SHP77 (cell line): ENCODE measurements around the gene PDE7B.

Experiments
- DNase-seq, 2 experiments: peaks; one replicate each; lab custom pipeline; 2025; lab: John Stamatoyannopoulos, UW

PDE7B gene

GRCh38 chr6:135990855-135991464 is 139.5 kb downstream of the PDE7B start:
- no peak for DNase-seq

DNA sequence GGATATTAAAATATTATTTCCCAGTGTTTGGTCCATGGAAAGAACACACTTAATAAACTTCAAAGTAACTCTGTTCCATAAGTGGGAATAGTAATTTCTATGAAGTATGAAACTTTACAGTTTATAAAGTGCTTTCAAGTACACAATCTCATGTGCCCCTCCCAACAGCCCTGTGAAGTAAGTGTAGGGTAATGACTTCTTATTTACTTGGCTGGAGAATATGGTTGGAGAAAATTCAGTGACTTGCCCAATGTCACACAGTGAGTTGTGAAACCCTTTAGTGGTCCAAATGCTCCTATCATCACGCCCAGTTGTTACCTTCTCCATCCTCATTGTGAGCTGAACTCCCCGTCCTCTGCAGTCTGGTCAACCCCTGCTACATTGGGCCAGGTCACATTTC is 141.2 kb downstream of the PDE7B start:
- no peak for DNase-seq

DNA sequence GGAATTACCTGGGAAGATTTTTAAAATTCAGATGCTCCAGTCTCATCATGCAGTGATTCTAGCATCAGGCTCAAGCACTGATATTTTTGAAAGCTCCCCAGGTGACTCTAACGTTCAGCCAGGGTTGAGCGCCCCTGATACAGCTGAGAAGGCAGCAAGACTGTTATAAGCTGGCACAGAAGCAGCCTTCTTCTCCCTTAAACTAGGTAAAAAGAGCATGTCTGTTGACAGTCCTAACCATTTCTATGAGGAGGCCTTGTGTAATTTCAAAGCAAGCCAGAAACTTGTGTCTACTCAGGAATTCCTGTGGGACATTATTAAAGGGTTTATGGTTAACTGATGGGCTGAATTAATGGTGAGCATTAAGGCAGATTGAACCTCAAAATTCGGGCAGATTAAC is 141.9 kb downstream of the PDE7B start:
- DNase-seq: no peak

GRCh38 chr6:135994857-135995544 is 143.5 kb downstream of the PDE7B start:
- DNase-seq: no peak

- DNase-seq: no peak
Measured at GRCh38 chr6:135995545-135995898, 144.0 kb downstream of the PDE7B start.

DNA sequence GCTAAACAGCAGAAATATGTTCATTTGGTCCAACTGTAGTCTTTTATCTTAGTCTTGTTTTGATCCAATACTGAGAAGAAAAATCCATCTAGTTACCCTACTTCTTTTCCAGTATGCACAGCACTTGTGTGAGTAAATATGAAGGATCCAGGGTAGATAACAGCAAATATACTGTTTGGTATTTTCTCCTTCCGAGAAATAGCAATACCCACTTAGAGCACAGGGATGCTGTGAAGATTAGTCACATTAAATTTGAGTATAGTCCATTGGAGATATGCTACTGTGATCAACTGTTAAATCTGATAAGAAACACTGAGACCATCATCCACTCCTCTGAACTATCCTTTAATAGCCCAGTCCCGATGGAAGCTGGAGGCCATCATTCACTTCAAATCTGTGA is 145.2 kb downstream of the PDE7B start:
- DNase-seq: no peak

DNA sequence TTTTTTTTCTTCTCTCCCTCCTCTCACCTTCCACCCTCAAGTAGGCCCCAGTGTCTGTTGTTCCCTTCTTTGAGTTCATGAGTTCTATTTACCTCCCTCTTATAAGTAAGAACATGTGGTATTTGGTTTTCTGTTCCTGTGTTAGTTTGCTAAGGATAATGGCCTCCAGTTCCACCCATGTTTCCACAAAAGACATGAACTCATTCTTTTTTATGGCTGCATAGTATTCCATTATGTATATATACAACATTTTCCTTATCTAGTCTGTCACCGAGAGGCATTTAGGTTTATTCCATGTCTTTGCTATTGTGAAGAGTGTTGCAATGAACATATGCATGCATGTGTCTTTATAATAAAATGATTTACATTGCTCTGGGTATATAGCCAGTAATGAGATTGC is 147.9 kb downstream of the PDE7B start:
- no peak for DNase-seq

DNA sequence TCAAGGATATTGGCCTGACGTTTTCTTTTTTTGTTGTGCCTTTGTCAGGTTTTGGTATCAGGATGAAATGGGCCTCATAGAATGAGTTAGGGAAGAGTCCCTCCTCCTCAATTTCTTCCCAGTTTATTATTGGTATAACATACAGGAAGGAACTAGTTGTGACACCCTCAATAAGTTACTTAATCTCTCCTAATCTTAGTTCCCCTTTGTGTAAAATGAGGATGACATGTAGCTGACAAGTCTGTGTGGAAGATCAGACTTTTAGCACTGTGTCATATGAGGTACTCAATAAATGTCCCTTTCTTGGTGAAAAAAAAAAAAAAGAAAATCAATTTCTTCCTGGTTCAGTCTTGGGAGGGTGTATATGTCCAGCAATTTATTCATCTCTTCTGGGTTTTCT is 155.8 kb downstream of the PDE7B start:
- DNase-seq: no peak

DNA sequence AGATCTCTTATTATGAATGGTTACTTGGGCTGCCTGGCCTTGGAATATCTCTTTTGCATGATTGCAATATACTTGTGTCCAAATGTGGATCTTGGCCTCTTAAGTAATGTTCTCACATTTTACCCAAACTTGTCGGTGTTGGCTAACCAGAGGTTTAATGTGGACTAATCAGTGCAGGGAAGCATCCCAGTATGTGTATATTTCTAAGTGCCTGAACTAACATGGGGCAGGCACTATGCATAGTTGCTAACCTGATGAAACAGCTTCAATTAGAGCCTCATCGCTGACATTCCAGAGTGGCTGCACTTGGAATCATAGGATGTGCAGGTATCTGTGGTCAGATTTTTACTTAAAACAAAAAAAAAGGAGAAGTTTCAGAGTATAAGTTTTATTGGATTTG is 160.0 kb downstream of the PDE7B start:
- DNase-seq: no peak

GRCh38 chr6:136012198-136012887 is 160.8 kb downstream of the PDE7B start:
- DNase-seq: no peak

GRCh38 chr6:136012943-136013342 is 161.4 kb downstream of the PDE7B start:
- no peak for DNase-seq

- DNase-seq: no peak
Measured at GRCh38 chr6:136014454-136015437, 163.2 kb downstream of the PDE7B start.

DNA sequence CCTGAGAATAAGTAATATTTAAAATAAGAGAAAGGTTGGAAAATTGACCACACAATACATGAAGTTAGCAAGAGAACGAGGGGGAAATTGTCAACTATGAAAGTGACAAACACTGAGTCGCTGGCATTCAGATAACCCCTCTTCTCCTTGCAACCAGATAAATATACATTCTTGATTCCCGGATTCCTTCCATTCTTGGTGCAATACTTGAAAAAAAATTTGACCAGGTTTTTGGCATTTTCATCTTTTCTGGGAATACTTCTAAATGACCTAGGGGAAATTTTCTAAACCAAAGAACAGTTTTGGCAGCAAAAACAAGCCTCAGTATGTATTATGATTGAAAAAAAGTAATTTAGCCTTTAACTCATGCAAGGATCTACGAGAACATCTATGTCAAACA is 164.0 kb downstream of the PDE7B start:
- no peak for DNase-seq

DNA sequence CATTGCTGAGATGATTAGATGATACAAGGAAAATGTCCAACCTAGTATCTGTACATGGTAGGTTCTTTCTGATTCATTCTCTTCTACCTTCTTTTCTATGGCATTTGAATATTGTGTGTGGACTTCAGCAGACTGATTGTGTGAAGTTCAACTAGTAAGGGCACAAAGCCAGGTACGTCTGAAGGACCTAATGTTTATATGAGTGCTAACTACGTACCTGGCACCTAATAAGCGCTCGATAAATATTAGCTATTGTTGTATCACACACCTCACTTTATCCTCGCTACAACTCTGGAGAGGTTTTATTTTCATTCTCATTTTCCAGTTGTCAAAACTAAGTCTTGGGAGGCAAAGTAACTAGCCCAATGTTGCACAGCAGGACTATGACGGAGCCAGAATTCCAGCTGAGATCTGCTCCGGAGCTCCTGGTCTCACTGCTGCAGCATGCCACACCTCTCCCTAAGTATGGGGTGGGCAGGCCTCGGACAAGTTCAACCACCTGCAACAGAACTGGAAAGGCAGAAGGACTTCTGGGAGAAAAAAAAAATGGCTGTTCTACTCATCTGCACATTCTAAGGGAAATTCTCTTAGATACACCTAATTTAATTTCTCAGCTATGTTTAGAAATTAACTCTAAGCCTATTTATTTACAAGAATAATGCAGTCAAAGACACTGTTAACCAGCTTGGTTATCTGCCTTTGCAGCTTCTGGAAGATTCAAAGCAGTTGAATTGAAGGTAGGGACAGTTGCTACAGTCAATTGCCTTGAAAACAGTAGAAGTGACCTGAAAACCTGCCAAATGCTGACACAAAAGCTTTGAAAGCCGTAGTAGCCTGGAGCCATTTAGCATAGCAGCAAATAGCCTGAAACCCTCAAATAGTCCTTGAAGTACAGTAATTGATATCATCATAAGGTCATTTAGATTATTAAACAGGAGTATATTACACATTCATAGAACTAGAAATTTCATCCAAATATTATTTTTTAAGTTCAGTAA is 165.0 kb downstream of the PDE7B start:
- DNase-seq: no peak

GRCh38 chr6:136020691-136021090 is 169.2 kb downstream of the PDE7B start:
- DNase-seq: no peak

DNA sequence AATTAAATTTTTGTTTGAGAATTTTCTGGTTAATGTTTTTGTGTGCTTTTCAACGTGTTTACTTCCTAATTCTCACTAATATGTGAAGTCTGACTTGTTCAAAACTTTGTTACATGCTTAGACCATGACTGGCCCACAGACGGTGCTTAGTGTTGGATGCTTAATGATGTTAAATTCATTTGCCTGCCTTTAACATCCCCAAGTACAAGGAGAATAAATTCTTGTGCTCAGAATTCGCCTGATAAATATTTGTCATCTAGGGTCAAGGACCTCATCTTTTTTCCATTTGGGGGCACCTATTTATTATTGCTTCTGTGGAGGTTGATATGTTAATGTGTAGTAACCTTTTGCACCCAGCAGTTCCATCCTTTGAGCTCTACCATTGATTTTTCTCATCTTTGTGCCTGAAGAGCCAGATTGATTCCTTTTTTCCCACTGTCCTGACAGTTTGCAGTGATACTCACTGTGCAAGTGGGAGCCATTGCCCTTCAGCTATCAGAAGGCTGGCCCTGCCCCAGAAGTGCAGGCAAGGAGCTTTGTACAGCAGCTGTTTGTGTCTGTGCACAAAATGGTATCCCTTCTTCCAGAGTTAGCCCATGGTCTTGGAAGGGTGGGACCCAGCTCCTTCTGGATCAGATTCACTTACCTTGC is 170.8 kb downstream of the PDE7B start:
- DNase-seq: no peak

GRCh38 chr6:136024711-136025110 is 173.2 kb downstream of the PDE7B start:
- DNase-seq: no peak

DNA sequence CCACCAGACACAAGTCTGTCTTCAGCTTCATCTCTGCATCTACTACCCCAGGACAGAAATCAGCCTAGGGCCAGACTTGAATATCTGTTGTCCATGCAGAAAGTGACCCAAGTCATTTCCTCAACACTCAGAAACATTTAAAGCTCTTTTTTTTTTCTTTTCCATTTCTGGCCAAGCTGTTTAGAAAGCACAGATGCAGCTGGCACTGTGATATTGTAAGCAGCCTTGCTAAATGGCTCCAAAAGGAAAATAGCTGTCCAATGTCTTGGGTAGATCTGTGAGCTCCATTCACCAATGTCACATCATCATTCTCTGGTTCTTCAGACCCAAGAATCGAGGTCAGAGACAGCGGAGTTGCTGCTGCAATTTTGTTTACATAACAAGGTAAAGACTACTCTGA is 174.2 kb downstream of the PDE7B start:
- DNase-seq: no peak

GRCh38 chr6:136030131-136030530 is 178.6 kb downstream of the PDE7B start:
- no peak for DNase-seq

- peak; percentile 3 to 4 for DNase-seq
Measured at GRCh38 chr6:136031982-136032381, 180.5 kb downstream of the PDE7B start.

DNA sequence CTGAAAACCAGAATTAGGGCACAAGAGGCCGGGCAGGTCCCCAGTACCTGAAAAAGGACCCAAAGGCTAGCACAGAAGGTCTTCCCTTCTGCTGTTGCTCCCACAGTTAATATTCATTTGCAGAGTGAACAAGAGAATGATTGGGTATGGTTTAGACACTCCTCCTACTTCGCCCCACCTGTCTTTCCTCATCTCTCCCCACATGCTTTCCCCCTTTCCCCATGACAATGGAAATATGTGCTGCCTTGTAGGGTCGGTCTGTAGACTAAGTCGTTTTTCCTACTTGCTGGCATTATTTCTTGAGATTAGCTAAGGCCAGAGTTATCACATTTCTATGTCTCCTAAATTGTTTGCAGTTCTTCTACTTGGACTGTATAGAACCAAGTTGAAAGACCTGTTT is 181.9 kb downstream of the PDE7B start:
- DNase-seq: no peak
